Measurements from ENCODE around the gene OPN1MW3. TPM values are rescaled to one million over a fixed set of nuclear protein-coding genes. Genes with fewer than 3 reads are reported as not detected.
"Not testable (repeated sequence)": the region's sequence is repeated elsewhere in the genome, so short reads cannot be mapped to it uniquely, and the experiment has no call there.

OPN1MW3 gene
- total and polyA plus RNA-seq, 2 experiments from 2014 or later: not detected

- DNase-seq; in situ Hi-C loops (cut with MboI): not testable (repeated sequence)
Observed at GRCh38 chrX:154263072-154263471, 5.7 kb downstream of the OPN1MW3 start.

GRCh38 chrX:154269245-154269644, 11.9 kb downstream of the OPN1MW3 start:
- DNase-seq; H3K4me1 ChIP-seq (ENCODE audit: insufficient read depth); H3K27me3 ChIP-seq (replicated peaks; ENCODE audit: insufficient read depth); H3K79me2 ChIP-seq (ENCODE audit: insufficient read depth); H3K36me3 ChIP-seq (ENCODE audit: low read depth); H3K4me3 ChIP-seq; in situ Hi-C loops (cut with MboI); H3K4me2 ChIP-seq (ENCODE audit: unreplicated experiment); H3K9ac ChIP-seq; H4K20me1 ChIP-seq (ENCODE audit: insufficient read depth); H3K27ac ChIP-seq; H3K9me3 ChIP-seq (ENCODE audit: low read depth); H3F3A ChIP-seq (ENCODE audit: insufficient read depth); H3K9me2 ChIP-seq (ENCODE audit: insufficient read depth); H2AFZ ChIP-seq: not testable (repeated sequence)
- no CpG with 5 or more reads among the region's 3 CpGs for WGBS, 2 experiments (ENCODE audit: low coverage in 1 of 2, low lambda C conversion rate in 2 of 2, missing lambda C conversion rate in 2 of 2)

More at GRCh38 chrX:154263072-154263471, 5.7 kb downstream of the OPN1MW3 start:
- not testable (repeated sequence) for H3K9me2 ChIP-seq (ENCODE audit: insufficient read depth); H3K4me1 ChIP-seq (ENCODE audit: insufficient read depth); H3K79me2 ChIP-seq (ENCODE audit: insufficient read depth); H3F3A ChIP-seq (ENCODE audit: insufficient read depth); H3K4me3 ChIP-seq; H3K9ac ChIP-seq; H3K36me3 ChIP-seq (ENCODE audit: low read depth); H3K4me2 ChIP-seq (ENCODE audit: unreplicated experiment); H2AFZ ChIP-seq; H3K27ac ChIP-seq; H3K27me3 ChIP-seq (replicated peaks; ENCODE audit: insufficient read depth); H3K9me3 ChIP-seq (ENCODE audit: low read depth); H4K20me1 ChIP-seq (ENCODE audit: insufficient read depth)
- no CpG with 5 or more reads among the region's 6 CpGs for WGBS, 2 experiments (ENCODE audit: low coverage in 1 of 2, low lambda C conversion rate in 2 of 2, missing lambda C conversion rate in 2 of 2)

GRCh38 chrX:154284489-154285338, 27.3 kb downstream of the OPN1MW3 start:
- DNase-seq; in situ Hi-C loops (cut with MboI); H3K27me3 ChIP-seq (replicated peaks; ENCODE audit: insufficient read depth); H3K36me3 ChIP-seq (ENCODE audit: low read depth); H3K79me2 ChIP-seq (ENCODE audit: insufficient read depth); H3K4me1 ChIP-seq (ENCODE audit: insufficient read depth); H4K20me1 ChIP-seq (ENCODE audit: insufficient read depth); H3K9me2 ChIP-seq (ENCODE audit: insufficient read depth); H2AFZ ChIP-seq; H3K9me3 ChIP-seq (ENCODE audit: low read depth); H3F3A ChIP-seq (ENCODE audit: insufficient read depth); H3K4me2 ChIP-seq (ENCODE audit: unreplicated experiment); H3K9ac ChIP-seq; H3K27ac ChIP-seq; H3K4me3 ChIP-seq: not testable (repeated sequence)
- no CpG with 5 or more reads among the region's 23 CpGs for WGBS, 2 experiments (ENCODE audit: low coverage in 1 of 2, low lambda C conversion rate in 2 of 2, missing lambda C conversion rate in 2 of 2)

GRCh38 chrX:154286406-154286805, 29.0 kb downstream of the OPN1MW3 start:
- H3F3A ChIP-seq (ENCODE audit: insufficient read depth); DNase-seq; H3K4me3 ChIP-seq; H2AFZ ChIP-seq; H3K4me2 ChIP-seq (ENCODE audit: unreplicated experiment); H3K4me1 ChIP-seq (ENCODE audit: insufficient read depth); H3K9me2 ChIP-seq (ENCODE audit: insufficient read depth); H3K36me3 ChIP-seq (ENCODE audit: low read depth); H4K20me1 ChIP-seq (ENCODE audit: insufficient read depth); H3K27me3 ChIP-seq (replicated peaks; ENCODE audit: insufficient read depth); in situ Hi-C loops (cut with MboI); H3K79me2 ChIP-seq (ENCODE audit: insufficient read depth); H3K9ac ChIP-seq; H3K27ac ChIP-seq; H3K9me3 ChIP-seq (ENCODE audit: low read depth): not testable (repeated sequence)
- WGBS, 2 experiments (ENCODE audit: low coverage in 1 of 2, low lambda C conversion rate in 2 of 2, missing lambda C conversion rate in 2 of 2): no CpG with 5 or more reads among the region's 10 CpGs

GRCh38 chrX:154294791-154295574, 37.6 kb downstream of the OPN1MW3 start, which contains the start of gene TEX28:
TSS of gene TEX28 (minus strand) at chrX:154295124. CDS start at chrX:154292117, 3,007 bp downstream.
- no peaks in the 10 kb centered on the region for H4K20me1 ChIP-seq (ENCODE audit: insufficient read depth)

More at GRCh38 chrX:154294791-154295574, 37.6 kb downstream of the OPN1MW3 start, which contains the start of gene TEX28:
- H3K9ac ChIP-seq: no peak within 1 kb of the TSS
- H3F3A ChIP-seq (ENCODE audit: insufficient read depth): no peaks in the 10 kb centered on the region
- no peak within 1 kb of the TSS for H3K4me2 ChIP-seq (ENCODE audit: unreplicated experiment)
- no peaks in the 10 kb centered on the region for H3K36me3 ChIP-seq (ENCODE audit: low read depth)
- no peaks in the 10 kb centered on the region for H3K79me2 ChIP-seq (ENCODE audit: insufficient read depth)
- H3K27ac ChIP-seq: no peak within 1 kb of the TSS
- H3K9me2 ChIP-seq (ENCODE audit: insufficient read depth): no peaks in the 10 kb centered on the region
- H3K27me3 ChIP-seq (replicated peaks; ENCODE audit: insufficient read depth): no peaks in the 10 kb centered on the region
- no peaks in the 10 kb centered on the region for H3K4me1 ChIP-seq (ENCODE audit: insufficient read depth)
- H3K4me3 ChIP-seq: no peak within 1 kb of the TSS
- WGBS, 2 experiments (ENCODE audit: low coverage in 1 of 2, low lambda C conversion rate in 2 of 2, missing lambda C conversion rate in 2 of 2): 82% methylated on average over 18 to 30 of the region's 39 CpGs
- TF ChIP-seq EZH2 (IDR thresholded peaks at IDR 0.05; ENCODE audit: insufficient read depth, poor library complexity, severe bottlenecking) (no peak), EZH2phosphoT487 (IDR thresholded peaks at IDR 0.05; ENCODE audit: insufficient read depth, low read depth) (no peak)
- no peak for DNase-seq
- in situ Hi-C loops (cut with MboI): no loop called here
- H3K9me3 ChIP-seq (ENCODE audit: low read depth): no peaks in the 10 kb centered on the region
- no peak within 1 kb of the TSS for H2AFZ ChIP-seq
